Bone marrow (tissue), 2 donors: ENCODE measurements around the gene SLC22A23.
"Not testable (repeated sequence)": the region's sequence is repeated elsewhere in the genome, so short reads cannot be mapped to it uniquely, and the experiment has no call there.

Source experiments
- DNase-seq, 2 donors: peaks; one replicate each; lab custom pipeline; 2025; lab: John Stamatoyannopoulos, UW

The SLC22A23 gene

GRCh38 chr6:3244003-3244831 lies 212.6 kb downstream of the SLC22A23 start:
- no peak for DNase-seq

- no peak for DNase-seq
These were observed 214.1 kb downstream of the SLC22A23 start for GRCh38 chr6:3242768-3243167.

GRCh38 chr6:3241745-3242144 lies 215.1 kb downstream of the SLC22A23 start:
- DNase-seq = not testable (repeated sequence)

- DNase-seq = no peak
These were observed 216.3 kb downstream of the SLC22A23 start for GRCh38 chr6:3240595-3240994.

- DNase-seq = no peak
These were observed 217.6 kb downstream of the SLC22A23 start for GRCh38 chr6:3239110-3239830.

GRCh38 chr6:3237761-3238662 lies 218.8 kb downstream of the SLC22A23 start:
- DNase-seq = no peak

GRCh38 chr6:3236005-3236404 lies 220.8 kb downstream of the SLC22A23 start:
- DNase-seq = no peak

- no peak for DNase-seq
These were observed 221.4 kb downstream of the SLC22A23 start for GRCh38 chr6:3235486-3235885.

GRCh38 chr6:3233904-3234303 lies 222.9 kb downstream of the SLC22A23 start:
- DNase-seq = no peak

- DNase-seq = no peak
These were observed 223.5 kb downstream of the SLC22A23 start for GRCh38 chr6:3233321-3233720.

- no peak for DNase-seq
These were observed 224.6 kb downstream of the SLC22A23 start for GRCh38 chr6:3232017-3232945.

- no peak for DNase-seq
These were observed 225.4 kb downstream of the SLC22A23 start for GRCh38 chr6:3231247-3232016.

- DNase-seq = no peak
These were observed 226.0 kb downstream of the SLC22A23 start for GRCh38 chr6:3230900-3231246.

GRCh38 chr6:3230256-3230882 lies 226.5 kb downstream of the SLC22A23 start:
- DNase-seq = no peak

GRCh38 chr6:3229566-3230178 lies 227.2 kb downstream of the SLC22A23 start:
- DNase-seq = no peak

- DNase-seq = no peak
These were observed 227.9 kb downstream of the SLC22A23 start for GRCh38 chr6:3228771-3229565.

- DNase-seq = no peak
These were observed 228.7 kb downstream of the SLC22A23 start for GRCh38 chr6:3228046-3228671.

GRCh38 chr6:3227363-3228045 lies 229.3 kb downstream of the SLC22A23 start, which contains the start of gene TUBB2B:
TSS of gene TUBB2B (minus strand) at chr6:3227653. CDS start at chr6:3227543, 110 bp downstream.
- DNase-seq = no peak
